ENCODE results near the gene COQ3.

DNA sequence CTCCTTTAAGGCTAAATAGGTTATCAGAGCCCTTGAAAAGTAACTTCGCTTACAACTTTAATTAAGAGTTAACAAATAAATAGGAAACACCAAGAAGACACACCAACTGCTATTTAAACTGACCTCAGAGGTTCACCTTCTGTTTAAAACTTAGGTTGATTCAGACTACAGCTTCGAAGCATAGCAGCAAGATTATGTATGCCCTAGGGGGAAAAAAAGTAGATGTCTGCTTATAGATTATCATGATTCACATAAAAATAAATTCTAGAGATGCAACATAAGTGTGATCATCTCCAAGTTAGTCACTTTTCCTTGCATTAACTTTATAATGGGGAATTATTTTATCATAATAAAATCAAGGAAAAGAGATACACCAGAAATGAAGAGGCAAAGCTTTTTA is 22.2 kb upstream of the COQ3 start:
- TF ChIP-seq, protein P1, sequence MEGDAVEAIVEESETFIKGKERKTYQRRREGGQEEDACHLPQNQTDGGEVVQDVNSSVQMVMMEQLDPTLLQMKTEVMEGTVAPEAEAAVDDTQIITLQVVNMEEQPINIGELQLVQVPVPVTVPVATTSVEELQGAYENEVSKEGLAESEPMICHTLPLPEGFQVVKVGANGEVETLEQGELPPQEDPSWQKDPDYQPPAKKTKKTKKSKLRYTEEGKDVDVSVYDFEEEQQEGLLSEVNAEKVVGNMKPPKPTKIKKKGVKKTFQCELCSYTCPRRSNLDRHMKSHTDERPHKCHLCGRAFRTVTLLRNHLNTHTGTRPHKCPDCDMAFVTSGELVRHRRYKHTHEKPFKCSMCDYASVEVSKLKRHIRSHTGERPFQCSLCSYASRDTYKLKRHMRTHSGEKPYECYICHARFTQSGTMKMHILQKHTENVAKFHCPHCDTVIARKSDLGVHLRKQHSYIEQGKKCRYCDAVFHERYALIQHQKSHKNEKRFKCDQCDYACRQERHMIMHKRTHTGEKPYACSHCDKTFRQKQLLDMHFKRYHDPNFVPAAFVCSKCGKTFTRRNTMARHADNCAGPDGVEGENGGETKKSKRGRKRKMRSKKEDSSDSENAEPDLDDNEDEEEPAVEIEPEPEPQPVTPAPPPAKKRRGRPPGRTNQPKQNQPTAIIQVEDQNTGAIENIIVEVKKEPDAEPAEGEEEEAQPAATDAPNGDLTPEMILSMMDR (IDR thresholded peaks at IDR 0.05) = no peak
- no peak for TF ChIP-seq POLR2A (IDR thresholded peaks at IDR 0.05)
